ENCODE results near the gene VMP1.
A peak's percentile ranks its signal among the peaks of the same experiment; 100 is the strongest.
"Not testable (repeated sequence)": the region's sequence is repeated elsewhere in the genome, so short reads cannot be mapped to it uniquely, and the experiment has no call there.

The VMP1 gene

DNA sequence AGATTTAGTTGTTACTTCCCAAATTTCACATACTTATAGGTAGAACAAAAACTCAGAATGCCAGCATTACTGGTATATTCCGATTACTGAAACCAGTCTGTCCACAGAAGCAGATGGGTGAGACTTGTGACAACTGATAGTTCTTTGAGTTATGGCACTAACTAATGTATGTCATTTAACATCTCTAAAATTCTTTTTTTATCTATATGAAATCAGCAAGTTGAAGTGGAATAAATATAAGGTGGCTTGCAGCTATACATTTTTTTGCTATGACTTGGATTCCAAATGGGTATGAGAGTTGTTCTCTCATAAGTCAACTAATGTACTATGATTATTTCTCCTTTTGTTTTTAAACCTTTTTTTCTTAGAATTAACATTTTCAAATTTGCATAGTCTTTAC lies 69.1 kb downstream of the VMP1 start:
- no peak for DNase-seq (ENCODE audit: low read depth in 2 of 2, low spot score in 1 of 2)

DNA sequence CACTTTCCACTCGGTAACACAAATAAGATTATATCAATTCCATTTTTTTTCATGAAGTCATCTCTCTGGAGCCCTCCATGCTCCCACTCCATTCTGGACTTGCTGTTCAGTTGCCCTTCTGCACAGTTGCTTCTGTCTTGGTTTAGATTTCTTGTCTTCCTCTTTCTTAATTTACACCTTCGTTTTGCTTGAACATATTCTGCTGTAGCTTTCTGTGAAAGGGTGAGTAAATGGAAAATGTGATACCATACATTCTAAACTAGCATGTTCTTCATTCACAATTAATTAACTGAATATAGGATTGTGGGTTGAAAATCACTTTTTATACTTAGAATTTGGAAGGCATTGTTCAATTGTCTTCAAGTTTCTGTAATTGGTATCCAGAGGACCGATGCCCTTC lies 69.6 kb downstream of the VMP1 start:
- no peak for DNase-seq (ENCODE audit: low read depth in 2 of 2, low spot score in 1 of 2)

DNA sequence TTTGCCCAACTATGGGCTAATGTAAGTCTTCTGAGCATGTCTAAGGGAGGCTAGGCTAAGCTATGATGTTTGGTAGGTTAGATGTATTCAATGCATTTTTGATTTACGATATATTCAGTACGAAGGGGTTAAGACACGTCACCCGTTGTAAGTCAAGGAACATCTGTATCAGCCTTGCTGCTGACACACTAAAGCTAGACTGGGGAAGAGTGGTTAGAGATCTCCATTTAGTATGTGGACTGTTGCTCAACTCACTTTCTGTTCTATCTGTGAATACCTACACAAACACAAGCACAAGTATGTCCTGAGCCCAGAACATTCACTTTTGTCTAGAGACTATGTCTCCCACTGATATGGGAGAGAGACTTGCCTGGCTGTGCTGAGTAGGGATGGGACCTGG lies 71.5 kb downstream of the VMP1 start:
- no peak for DNase-seq (ENCODE audit: low read depth in 2 of 2, low spot score in 1 of 2)

DNA sequence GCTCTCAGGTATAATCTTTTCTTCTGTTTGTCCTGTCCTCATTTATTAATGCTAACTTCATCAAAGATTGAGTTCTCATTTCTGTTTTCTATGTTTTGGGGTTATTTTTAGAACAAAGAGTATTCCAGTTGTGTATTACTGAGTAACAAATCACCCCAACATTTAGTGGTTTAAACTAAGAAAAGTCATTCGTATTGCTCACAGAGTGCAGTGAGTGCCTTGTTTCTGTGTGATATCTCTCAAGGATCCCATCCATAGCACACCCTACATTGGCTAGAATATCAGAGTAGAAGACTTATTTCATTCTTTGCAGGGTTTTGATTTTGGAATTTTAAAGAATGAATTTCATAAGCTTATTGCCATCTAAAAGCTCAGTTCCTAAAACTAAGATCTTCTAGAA lies 72.1 kb downstream of the VMP1 start:
- DNase-seq (ENCODE audit: low read depth in 2 of 2, low spot score in 1 of 2) = no peak

DNA sequence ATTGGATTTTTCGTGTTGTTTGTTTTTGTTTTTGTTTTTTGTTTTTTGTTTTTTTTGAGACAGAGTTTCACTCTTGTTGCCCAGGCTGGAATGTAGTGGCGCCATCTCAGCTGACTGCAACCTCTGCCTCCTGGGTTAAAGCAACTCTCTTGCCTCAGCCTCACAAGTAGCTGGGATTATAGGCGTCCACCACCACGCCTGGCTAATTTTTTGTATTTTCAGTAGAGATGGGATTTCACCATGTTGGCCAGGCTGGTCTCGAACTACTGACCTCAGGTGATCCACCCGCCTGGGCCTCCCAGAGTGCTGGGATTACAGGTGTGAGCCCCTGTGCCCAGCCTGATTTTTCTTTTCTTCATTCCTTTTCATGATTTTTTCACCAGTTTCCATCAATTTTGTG lies 73.1 kb downstream of the VMP1 start:
- DNase-seq (ENCODE audit: low read depth in 2 of 2, low spot score in 1 of 2) = not testable (repeated sequence)

DNA sequence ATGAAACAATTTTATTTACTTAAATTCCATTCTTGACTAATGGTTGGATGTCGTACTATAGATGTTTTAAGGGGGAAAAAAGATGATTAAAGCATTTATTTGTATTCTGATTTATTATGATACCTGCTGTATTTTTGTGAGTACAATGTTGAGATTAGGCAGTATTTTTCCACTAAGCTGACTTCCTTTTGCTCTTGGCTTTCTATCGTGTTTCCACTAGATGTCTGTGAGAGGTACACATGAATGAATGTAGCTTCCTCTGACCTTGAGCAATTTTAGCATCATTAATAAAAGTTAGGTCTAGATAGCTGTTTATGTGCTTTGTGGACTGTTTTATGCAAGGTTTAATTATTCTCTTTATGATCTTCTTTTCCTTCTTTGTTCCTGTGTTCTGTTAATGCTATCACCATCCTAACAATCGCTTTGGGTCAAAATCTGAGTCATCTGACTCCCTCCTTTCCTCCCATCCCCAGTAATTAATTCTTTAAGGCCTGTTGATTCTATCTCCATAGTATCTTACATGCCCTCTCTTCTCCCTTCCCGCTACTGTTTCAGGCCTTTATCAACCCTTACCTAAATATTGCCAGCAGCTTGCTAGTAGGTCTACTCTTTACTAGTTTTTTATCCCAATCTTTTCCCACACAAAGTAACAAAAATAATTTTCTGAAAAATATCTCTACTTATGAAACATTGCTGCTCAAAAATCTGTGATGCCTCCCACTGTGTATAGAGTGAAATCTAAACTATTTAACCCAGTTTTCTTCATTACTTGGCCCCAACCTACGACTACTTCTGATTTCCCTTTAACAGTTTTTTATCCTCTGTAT lies 76.0 kb downstream of the VMP1 start:
- DNase-seq (ENCODE audit: low read depth in 2 of 2, low spot score in 1 of 2) = no peak

DNA sequence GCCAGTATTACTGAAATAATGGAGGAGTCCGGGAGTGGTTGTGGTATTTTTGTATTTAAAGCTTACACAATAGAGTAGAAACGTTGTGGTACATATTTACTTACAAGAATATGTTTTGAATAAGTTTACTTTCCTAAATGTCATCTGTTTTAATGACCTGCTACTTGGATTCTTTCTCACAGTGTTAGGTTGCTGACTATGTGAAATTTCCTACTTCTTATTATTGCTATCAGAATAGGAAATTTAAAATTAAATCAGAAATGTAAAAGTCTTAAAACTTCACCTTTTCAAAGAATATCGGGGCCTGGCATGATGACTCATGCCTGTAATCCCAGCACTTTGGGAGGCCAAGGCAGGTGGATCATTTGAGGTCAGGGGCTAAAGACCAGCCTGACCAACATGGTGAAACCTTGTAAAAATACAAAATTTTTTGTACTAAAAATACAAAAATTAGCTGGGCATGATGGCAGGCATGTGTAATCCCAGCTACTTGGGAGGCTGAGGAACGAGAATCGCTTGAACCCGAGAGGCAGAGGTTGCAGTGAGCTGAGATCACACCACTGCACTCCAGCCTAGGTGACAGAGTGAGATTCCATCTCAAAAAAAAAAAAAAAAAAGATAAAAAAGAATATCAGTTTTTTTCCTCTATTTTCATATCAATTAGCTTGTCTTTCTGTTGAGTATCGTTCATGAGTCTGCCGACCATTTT lies 77.8 kb downstream of the VMP1 start:
- no peak for DNase-seq (ENCODE audit: low read depth in 2 of 2, low spot score in 1 of 2)

DNA sequence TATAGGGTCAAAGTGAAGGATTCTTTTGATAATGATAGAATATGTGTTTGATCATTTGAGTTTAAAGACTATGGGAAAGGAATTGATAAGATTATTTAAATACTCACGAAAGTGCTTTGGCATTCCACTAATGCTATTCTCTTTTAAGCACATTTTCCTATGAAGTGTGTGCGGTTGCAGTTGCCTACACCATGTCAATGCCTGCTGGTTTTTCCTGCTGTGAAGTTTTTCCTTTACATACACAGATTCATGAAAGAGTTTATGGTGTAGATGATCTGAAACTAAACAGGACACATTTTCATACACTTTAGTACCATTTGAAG lies 78.7 kb downstream of the VMP1 start:
- no peak for DNase-seq (ENCODE audit: low read depth in 2 of 2, low spot score in 1 of 2)

DNA sequence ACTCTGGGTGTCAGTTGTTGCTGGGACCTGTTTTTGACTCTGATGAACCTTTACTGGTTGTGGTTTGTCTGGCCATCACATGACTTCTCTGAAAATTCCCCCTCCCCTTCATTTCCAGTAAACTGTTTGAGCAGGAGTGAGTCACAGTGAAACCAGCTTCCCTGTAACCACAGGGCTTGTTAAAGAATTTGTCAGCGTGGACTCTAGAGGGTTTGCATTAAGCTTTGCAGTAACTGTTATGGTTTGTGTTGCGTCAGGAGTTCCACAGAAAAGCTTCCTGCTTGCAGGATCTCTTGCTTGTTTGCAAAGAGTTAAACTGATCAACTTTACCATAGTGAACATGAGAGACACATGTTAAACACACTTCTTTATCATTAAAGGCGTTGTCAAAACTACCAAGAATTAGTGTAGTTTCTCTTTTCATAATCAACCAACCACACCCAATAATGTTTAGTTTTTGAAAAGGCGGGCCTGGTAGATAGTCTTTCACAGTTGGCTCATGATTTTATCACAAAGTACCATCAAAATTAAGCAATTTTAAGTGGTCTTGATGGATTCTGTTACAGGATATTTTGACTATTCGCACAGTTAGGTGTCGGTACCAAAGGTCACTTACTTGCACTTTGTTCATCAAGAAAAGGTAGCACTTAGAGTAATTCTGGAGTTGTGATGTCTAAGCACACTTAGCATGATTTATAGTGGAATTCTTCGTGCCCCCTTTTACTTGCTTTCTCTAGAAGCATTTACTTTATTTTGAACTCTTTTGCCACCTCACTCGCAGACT lies 79.3 kb downstream of the VMP1 start:
- DNase-seq (ENCODE audit: low read depth in 2 of 2, low spot score in 1 of 2) = peak; percentile 60 to 62

DNA sequence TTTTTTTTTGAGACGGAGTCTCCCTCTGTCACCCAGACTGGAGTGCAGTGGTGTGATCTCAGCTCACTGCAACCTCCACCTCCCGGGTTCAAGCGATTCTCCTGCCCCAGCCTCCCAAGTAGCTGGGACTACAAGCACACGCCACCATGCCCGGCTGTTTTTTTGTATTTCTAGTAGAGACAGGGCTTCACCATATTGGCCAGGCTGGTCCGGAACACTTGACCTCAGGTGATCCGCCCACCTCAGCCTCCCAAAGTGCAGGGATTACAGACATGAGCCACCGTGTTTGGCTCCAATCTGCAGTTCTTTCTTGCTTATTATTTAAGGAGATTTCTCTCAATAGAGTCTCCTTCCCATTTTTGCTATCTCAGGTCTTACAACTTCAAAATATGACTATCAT lies 82.4 kb downstream of the VMP1 start:
- not testable (repeated sequence) for DNase-seq (ENCODE audit: low read depth in 2 of 2, low spot score in 1 of 2)

DNA sequence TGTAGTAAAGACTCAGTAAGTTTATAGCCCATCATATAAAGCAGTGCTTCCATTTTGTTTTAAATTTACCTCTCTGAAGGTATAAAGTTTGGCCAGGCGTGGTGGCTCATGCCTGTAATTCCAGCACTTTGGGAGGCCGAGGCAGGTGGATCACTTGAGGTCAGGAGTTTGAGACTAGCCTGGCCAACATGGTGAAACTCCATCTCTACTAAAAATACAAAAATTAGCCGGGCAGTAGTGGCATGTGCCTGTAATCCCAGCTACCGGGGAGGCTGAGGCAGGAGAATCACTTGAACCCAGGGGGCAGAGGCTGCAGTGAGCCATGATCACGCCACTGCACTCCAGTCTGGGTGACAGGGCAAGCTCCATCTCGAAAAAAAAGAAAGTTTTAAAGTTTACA lies 83.0 kb downstream of the VMP1 start:
- not testable (repeated sequence) for DNase-seq (ENCODE audit: low read depth in 2 of 2, low spot score in 1 of 2)

DNA sequence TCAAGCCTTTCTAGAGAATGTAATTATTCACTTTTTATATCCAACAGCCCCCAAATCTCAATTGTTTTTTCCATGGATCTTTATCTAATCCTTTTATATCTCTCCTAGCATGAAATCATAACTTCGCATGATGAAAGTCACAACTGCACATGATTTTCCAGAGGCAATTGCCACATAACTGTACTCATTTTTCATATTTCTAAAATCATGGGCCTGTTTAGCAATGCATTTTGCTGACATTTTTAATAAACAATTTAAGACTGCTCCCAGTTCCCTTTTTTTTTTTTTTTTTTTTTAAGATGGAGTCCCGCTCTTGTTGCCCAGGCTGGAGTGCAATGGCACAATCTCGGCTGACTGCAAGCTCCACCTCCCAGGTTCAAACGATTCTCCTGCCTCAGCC lies 83.5 kb downstream of the VMP1 start:
- DNase-seq (ENCODE audit: low read depth in 2 of 2, low spot score in 1 of 2) = no peak

DNA sequence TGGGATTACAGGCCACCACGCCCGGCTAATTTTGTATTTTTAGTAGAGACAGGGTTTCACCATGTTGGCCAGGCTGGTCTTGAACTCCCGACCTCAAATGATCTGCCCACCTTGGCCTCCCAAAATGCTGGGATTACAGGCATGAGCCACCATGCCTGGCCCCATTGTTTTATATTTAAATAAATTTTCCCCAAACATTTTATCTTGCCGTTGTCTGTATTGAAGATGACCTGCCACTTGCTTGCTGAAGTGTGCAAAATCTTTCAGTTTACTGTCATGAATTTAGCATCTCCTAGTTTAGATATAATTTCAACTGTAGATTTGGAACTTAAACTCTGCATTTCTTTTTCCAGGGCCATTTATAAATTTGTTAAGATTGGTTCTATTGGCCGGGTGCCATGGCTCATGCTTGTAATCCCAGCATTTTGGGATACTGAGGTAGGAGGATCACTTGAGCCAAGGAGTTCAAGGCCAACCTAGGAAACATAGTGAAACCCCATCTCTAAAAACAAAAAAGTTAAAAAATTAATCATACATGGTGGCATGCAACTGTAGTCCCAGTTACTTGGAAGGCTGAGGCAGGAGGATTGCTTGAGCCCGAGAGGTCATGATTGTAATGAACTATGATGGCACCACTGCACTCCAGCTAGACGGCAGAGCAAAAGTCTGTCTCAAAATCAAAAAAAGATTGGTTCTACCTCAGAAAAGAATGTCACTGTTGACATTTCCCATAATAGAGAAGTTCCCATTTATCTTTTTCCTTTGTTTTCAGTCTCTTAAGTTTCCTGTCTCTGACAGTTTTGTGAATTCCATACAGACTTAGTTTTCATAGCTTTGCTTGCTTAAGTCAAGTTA lies 84.4 kb downstream of the VMP1 start:
- no peak for DNase-seq (ENCODE audit: low read depth in 2 of 2, low spot score in 1 of 2)

DNA sequence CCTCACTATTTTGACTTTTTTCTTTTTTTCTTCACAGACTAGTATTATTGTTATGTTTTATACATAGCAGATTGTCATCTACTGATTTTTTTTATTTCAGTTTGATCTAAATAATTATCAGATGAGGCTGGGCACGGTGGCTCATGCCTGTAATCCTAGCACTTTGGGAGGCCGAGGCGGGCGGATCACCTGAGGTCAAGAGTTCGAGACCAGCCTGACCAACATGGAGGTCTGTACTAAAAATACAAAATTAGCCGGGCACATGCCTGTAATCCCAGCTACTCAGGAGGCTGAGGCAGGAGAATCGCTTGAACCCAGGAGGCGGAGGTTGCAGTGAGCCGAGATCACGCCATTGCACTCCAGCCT lies 85.0 kb downstream of the VMP1 start:
- DNase-seq (ENCODE audit: low read depth in 2 of 2, low spot score in 1 of 2) = not testable (repeated sequence)

DNA sequence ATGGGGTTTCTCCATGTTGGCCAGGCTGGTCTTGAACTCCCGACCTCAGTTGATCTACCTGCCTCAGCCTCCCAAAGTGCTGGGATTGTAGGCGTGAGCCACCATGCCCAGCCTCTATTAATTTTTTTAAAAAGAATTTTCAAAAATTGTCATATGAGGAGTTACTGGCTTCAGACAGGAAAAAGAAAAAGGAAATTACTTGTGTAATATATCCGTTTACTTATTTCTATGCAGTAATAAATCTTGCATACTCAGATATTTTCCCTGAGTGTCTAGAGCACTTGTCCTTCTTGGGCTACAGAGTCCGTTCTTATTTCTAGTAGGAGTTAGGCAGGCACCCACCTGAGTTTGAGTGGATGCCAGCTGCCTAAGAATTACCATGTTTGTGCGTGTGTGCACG lies 85.8 kb downstream of the VMP1 start:
- DNase-seq (ENCODE audit: low read depth in 2 of 2, low spot score in 1 of 2) = no peak

DNA sequence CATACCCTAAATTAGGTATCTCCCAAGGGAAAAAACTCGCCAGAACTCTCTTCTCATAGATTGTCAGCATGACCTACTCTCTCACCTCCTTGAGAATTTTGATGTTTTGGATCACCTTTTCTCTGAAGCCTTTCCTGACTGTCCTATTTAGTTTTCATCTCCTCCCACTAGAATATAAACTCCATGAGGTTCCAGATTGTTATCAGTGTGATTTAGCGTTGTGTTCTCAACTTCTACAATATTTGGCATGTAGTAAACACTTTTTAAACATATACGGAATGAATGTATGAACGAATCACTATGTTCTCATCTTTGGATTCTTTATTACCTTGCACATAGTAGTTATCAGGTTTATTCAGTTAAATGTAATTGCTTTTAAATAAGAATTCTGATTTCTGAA lies 88.7 kb downstream of the VMP1 start:
- DNase-seq (ENCODE audit: low read depth in 2 of 2, low spot score in 1 of 2) = no peak

DNA sequence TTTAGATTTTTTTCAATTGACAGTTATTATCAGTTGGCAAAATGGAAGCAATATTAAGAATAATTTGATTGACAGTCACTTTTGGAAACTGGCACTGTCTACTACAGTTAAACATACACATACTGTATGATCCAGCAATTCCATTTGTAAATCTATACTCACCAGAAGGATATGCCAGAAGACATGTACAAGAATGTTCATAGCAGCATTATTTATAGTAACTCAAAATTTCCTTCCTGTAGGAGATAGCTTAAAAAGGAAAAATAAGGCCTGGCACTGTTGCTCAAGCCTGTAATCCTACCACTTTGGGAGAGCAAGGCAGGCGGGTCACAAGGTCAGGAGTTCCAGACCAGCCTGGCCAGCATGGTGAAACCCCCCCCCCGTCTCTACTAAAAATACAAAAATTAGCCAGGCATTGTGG lies 89.3 kb downstream of the VMP1 start:
- DNase-seq (ENCODE audit: low read depth in 2 of 2, low spot score in 1 of 2) = no peak

DNA sequence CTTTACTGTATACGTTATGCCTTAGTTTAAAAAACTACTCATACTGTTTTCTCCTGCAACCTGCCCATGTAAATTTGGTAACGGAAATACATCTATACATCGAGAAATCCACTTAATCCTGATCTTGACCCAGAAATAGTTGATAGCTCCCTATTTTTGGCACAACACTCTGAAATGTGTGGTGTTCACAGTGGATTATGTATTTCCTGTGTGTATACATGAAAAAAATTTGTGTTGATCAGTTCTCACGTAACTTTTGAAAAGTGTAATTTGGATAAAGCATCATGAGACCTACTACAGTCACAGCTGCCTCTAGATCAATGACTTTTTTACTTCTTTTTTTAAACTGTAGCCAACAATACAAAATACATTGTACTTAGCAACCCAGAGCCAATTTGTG lies 90.7 kb downstream of the VMP1 start:
- no peak for DNase-seq (ENCODE audit: low read depth in 2 of 2, low spot score in 1 of 2)

DNA sequence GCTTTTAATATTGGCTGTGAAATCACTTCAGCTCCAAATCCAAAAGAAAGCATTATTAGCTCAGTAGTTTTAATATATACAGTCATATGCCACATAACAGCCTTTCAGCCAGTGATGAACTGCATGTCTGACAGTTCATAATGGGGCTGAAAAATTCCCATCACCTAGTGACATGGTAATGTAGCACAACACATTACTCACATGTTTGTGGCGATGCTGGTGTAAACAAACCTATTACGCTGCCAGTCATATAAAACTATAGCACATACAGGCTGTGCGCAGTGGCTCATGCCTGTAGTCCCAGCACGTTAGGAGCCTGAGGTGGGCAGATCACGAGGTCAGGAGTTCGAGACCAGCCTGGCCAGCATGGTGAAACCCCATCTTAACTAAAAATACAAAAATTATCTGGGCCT lies 93.1 kb downstream of the VMP1 start:
- DNase-seq (ENCODE audit: low read depth in 2 of 2, low spot score in 1 of 2) = no peak

DNA sequence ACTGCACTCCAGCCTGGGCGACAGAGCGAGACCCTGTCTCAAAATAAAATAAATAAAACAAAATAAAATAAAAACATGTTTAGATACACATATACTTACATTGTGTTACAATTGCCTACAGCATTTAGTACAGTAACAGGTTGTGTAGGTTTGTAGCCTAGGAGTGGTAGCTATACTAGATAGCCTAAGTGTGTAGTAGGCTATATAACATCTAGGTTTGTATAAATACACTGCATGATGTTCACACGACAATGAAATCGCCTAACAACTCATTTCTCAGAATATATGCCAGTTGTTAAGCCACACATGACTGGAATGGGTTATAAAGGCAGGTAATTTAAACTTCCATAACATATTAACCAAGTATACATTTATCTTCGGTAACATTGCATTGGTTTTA lies 94.7 kb downstream of the VMP1 start:
- DNase-seq (ENCODE audit: low read depth in 2 of 2, low spot score in 1 of 2) = no peak

DNA sequence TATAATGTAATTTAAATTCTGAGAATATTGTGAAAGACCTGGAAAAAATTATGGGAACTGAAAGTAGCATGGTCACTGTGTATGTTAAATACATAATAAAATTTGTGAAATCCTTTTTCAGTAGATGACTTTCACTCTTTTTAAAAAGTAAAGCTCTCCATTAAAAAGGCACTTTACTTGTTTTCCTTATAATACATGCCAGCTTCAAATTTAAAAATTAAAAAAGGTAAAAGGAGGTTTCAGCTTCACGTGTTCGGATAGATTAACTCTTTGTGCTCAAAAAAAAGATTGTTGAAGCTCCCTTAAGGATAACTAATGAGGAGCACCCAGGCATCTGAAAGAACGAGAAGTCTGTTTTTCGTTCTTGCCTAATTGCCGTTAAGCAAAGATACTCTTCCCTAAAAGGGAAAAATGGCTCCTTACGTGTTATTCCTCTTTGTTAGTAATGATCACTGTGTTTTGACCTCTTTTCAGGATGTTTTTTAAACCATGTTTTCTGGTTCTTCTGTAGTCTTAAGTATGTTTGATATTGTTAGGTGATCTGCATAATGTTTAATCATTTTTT lies 97.5 kb downstream of the VMP1 start:
- DNase-seq (ENCODE audit: low read depth in 2 of 2, low spot score in 1 of 2) = no peak

Data from stimulated activated CD8-positive, alpha-beta memory T cell treated with anti-CD3 and anti-CD28 coated beads, Interleukin-4, amount 100 ng/mL, for 4 hours (primary cell).